Measurements from ENCODE around the gene DET1.
A peak's percentile ranks its signal among the peaks of the same experiment; 100 is the strongest.

DNA sequence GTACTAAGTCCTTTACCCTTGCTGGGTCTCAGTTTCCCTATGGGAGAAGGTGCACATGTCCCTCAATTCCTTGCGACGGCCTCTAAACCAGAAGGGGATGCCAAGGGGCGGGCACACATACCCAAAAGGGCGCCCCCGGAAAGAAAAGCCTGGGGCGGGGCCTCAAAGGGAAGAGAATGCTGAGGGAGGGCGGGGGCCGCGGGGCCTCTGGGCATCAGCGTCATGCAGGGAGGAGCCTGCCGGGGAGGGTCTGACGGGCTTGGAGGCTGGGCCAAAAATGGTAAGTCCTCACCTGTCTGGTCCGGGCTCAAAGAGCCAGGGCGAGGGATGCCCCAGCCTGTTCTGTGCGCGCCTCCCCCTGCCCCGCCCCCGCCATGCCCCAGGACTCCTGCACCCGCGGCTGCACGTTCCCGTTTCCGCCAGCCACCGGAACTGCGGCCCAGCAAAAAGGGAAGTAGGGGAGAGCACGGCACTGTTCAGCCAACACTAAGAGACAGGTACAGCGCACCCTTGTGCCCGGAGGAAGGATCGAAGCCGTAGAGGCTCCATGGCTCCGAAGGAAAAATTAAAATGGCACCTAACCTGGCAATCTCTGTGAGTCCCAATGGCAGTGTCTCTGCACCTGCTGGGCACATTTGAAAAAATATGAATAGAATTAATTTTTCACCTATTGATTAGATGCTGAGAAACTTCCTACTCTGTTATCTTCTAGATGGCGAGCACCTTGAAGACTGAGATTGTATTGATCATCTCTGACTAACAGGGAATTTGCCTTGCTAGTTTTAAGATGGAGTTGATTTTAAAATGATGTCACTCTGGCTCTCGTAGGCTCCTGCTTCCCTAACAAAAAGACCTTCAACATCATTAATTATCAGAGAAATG is at the start of gene DET1:
- TF ChIP-seq, protein P1, sequence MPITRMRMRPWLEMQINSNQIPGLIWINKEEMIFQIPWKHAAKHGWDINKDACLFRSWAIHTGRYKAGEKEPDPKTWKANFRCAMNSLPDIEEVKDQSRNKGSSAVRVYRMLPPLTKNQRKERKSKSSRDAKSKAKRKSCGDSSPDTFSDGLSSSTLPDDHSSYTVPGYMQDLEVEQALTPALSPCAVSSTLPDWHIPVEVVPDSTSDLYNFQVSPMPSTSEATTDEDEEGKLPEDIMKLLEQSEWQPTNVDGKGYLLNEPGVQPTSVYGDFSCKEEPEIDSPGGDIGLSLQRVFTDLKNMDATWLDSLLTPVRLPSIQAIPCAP (CRISPR knock-in tag; IDR thresholded peaks at IDR 0.05; ENCODE audit: low read depth), result no peak
- TF ChIP-seq EP300 (IDR thresholded peaks at IDR 0.05; ENCODE audit: low read depth in 2 of 2, low read length in 2 of 2), result no peak; a peak in 1 of 4 replicates
- TF ChIP-seq EP300 (CRISPR knock-in tag; IDR thresholded peaks at IDR 0.05; ENCODE audit: borderline replicate concordance), result no peak
- TF ChIP-seq, protein P2, sequence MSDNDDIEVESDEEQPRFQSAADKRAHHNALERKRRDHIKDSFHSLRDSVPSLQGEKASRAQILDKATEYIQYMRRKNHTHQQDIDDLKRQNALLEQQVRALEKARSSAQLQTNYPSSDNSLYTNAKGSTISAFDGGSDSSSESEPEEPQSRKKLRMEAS (IDR thresholded peaks at IDR 0.05), result no peak
- no peak for TF ChIP-seq MYNN (CRISPR knock-in tag; IDR thresholded peaks at IDR 0.05; ENCODE audit: low read depth)
- TF ChIP-seq HNRNPL (IDR thresholded peaks at IDR 0.05; ENCODE audit: low read depth, low read length), result no peak
- no peak for TF ChIP-seq ZNF567 (CRISPR knock-in tag; IDR thresholded peaks at IDR 0.05; ENCODE audit: borderline replicate concordance)
- TF ChIP-seq, protein P3, sequence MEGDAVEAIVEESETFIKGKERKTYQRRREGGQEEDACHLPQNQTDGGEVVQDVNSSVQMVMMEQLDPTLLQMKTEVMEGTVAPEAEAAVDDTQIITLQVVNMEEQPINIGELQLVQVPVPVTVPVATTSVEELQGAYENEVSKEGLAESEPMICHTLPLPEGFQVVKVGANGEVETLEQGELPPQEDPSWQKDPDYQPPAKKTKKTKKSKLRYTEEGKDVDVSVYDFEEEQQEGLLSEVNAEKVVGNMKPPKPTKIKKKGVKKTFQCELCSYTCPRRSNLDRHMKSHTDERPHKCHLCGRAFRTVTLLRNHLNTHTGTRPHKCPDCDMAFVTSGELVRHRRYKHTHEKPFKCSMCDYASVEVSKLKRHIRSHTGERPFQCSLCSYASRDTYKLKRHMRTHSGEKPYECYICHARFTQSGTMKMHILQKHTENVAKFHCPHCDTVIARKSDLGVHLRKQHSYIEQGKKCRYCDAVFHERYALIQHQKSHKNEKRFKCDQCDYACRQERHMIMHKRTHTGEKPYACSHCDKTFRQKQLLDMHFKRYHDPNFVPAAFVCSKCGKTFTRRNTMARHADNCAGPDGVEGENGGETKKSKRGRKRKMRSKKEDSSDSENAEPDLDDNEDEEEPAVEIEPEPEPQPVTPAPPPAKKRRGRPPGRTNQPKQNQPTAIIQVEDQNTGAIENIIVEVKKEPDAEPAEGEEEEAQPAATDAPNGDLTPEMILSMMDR (CRISPR knock-in tag; IDR thresholded peaks at IDR 0.05), result peak; percentile 93
